ENCODE data around the gene XPNPEP3.
"Not testable (repeated sequence)": the region's sequence is repeated elsewhere in the genome, so short reads cannot be mapped to it uniquely, and the experiment has no call there.

Gene XPNPEP3

GRCh38 chr22:40862013-40862412 lies 5.1 kb downstream of the XPNPEP3 start, which contains the start of gene DNAJB7:
Gene DNAJB7 (minus strand): TSS chr22:40862113. CDS start chr22:40861994, 119 bp downstream.
- no peak for DNase-seq

GRCh38 chr22:40862537-40862936 lies 5.6 kb downstream of the XPNPEP3 start:
- no peak for DNase-seq

- DNase-seq = no peak
These were observed 10.2 kb downstream of the XPNPEP3 start for GRCh38 chr22:40867109-40867508.

- DNase-seq = not testable (repeated sequence)
These were observed 11.4 kb downstream of the XPNPEP3 start for GRCh38 chr22:40868379-40868778.

- no peak for DNase-seq
These were observed 17.1 kb downstream of the XPNPEP3 start for GRCh38 chr22:40874016-40874415.

- DNase-seq = no peak
These were observed 18.2 kb downstream of the XPNPEP3 start for GRCh38 chr22:40875111-40875510.

GRCh38 chr22:40876907-40877306 lies 20.0 kb downstream of the XPNPEP3 start:
- no peak for DNase-seq

GRCh38 chr22:40877488-40877887 lies 20.5 kb downstream of the XPNPEP3 start:
- no peak for DNase-seq

- no peak for DNase-seq
These were observed 22.0 kb downstream of the XPNPEP3 start for GRCh38 chr22:40878922-40879321.

GRCh38 chr22:40889116-40889515 lies 32.2 kb downstream of the XPNPEP3 start:
- DNase-seq = no peak

GRCh38 chr22:40890881-40891280 lies 33.9 kb downstream of the XPNPEP3 start:
- no peak for DNase-seq

GRCh38 chr22:40894417-40894816 lies 37.5 kb downstream of the XPNPEP3 start:
- no peak for DNase-seq

GRCh38 chr22:40898850-40899357 lies 42.0 kb downstream of the XPNPEP3 start:
- DNase-seq = peak; percentile 37

- no peak for DNase-seq
These were observed 47.2 kb downstream of the XPNPEP3 start for GRCh38 chr22:40904101-40904500.

- no peak for DNase-seq
These were observed 51.9 kb downstream of the XPNPEP3 start for GRCh38 chr22:40908895-40909294.

GRCh38 chr22:40911772-40912171 lies 54.8 kb downstream of the XPNPEP3 start:
- DNase-seq = no peak

GRCh38 chr22:40912987-40913386 lies 56.0 kb downstream of the XPNPEP3 start:
- not testable (repeated sequence) for DNase-seq

GRCh38 chr22:40919446-40919845 lies 62.5 kb downstream of the XPNPEP3 start:
- no peak for DNase-seq

- DNase-seq = no peak
These were observed 63.6 kb downstream of the XPNPEP3 start for GRCh38 chr22:40920526-40920925.

- no peak for DNase-seq
These were observed 65.7 kb downstream of the XPNPEP3 start for GRCh38 chr22:40922484-40923303.

GRCh38 chr22:40928657-40929056 lies 71.7 kb downstream of the XPNPEP3 start:
- DNase-seq = no peak

- no peak for DNase-seq
These were observed 75.4 kb downstream of the XPNPEP3 start for GRCh38 chr22:40932396-40932795.

- DNase-seq = no peak
These were observed 82.3 kb downstream of the XPNPEP3 start for GRCh38 chr22:40939202-40939601.

- DNase-seq = peak; percentile 99
These were observed 94.2 kb downstream of the XPNPEP3 start, which contains the start of gene RBX1 for GRCh38 chr22:40950962-40951794. Gene RBX1 (plus strand): TSS chr22:40951378. CDS start chr22:40951399, 21 bp downstream.
